Endothelial cell of hepatic sinusoid (primary cell): ENCODE data around the gene HDAC4.

Source experiments
- in situ Hi-C: cut with HindIII; loops from 2 replicates; pipeline ENCODE4 v1.10.0; 2017; ENCODE audit warnings: low sequenced_read_pairs

HDAC4 gene

DNA sequence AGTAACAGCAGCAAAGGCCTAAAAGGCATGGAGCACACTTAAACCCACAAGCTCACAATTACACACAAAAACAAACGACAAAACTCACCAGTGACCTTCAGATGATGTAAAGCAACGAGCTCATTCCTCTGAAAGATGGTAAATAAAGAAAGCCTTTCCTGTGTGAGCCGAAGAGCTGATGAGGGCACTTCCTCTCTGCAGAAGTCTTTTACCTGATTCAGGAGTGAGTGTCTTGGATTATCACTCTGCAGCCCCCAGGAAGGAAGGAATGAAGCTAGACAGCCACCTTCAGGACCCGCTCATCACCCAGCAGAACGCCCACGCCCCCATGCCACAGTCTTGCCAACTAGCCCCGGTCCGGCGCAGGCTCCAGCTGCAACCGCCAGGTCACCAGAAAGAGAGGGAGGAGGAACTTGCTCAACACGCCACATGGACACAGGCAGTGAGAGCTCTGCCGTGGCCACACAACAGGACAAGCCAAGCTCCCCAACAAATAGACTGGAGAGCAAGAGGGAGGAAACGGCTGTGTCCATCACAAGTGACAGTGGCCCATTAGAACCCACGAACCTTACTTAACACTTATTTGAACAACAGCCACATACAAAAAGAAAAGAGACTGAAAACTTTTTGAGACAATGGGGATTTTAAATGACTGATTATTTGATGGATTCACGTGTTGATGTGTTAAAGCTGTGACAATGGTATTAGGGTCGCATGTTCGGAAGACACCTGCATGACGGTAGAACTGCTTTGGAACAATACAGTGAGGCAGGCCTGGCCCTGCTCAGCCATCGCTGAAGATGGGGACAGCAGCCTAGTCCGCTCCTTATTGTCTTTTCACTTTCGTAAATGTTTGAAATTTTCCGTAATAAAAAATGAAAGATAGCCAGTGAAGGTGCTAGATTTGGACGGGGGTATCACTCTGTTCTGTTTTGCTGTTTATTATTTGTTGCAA, 127.3 kb downstream of the HDAC4 start:
- in situ Hi-C loops = no loop called here

DNA sequence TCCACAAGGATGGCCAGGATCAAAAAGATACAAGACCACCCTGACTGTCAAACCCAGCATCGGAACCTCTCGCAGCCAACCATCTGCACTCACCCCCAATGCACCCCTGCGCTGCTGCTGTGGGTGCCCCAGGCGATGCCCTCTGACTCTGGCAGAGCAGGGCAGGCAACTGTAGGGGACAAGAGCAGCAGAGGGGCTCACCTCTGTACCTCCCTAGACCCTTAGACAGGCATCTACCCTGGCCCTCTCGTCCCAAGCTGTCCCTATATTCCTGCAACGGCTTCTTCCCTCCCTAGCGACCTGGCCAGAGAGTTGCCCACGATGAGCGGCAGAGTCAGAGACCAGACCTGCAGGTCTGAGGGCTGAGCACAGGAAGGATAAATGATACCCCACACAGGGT, 128.2 kb downstream of the HDAC4 start:
- in situ Hi-C loops = no loop called here

DNA sequence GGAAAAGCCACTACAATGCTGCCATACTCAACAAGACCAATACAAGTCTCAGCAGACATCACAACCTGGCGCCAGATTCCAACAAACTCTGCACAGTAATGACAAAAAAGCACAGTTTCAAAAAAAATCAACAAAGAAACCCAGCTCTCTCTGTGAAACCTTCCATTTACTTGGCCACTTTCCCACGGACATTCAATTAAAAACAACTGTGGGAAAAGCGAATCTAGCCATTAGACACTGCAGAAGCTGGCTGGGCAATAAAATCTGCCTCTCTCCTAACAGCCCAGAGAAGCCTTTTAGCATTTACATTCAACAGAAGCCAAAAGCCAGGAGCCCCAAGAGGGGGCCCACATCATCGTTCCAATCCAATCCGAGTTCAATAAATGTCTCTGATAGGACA, 128.9 kb downstream of the HDAC4 start:
- in situ Hi-C loops = no loop called here

DNA sequence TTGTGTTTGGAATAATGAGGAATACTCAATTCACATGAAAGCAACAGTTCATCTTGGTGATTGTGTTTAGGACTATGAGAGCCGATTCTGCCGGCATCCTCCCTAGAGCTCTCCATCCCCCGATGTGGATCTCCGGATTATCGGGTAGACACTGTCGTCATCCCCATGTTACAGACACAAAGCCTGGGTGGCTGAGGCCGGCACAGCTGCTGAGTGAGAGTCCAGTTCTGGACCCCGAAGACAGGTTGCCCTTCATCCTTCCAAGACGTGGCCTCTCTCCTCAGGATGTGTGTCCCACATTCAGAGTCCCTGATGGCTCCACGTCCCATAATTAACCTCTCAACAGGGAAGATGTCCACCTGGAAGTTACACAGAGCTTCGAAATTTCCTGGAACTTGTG, 129.3 kb downstream of the HDAC4 start:
- in situ Hi-C loops = no loop called here

DNA sequence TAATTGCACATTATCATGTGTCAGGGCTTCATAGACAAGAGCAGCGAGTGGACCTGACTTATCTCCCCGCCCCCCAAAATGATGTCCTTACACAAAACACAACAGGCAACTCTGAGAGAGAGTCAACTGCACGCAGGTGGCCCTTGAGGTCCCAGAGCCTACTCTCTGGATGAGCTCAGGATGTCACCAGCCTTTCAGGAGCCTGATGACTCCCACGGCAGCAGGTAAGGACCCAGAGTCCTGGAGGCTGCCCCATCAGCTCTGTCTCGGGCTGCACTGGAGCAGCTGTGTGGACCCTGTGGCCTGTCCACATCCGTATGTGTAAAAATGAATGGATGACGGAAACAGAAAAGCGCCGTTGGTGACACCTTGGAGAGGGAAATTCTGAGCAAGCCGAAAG, 130.9 kb downstream of the HDAC4 start:
- in situ Hi-C loops = no loop called here

DNA sequence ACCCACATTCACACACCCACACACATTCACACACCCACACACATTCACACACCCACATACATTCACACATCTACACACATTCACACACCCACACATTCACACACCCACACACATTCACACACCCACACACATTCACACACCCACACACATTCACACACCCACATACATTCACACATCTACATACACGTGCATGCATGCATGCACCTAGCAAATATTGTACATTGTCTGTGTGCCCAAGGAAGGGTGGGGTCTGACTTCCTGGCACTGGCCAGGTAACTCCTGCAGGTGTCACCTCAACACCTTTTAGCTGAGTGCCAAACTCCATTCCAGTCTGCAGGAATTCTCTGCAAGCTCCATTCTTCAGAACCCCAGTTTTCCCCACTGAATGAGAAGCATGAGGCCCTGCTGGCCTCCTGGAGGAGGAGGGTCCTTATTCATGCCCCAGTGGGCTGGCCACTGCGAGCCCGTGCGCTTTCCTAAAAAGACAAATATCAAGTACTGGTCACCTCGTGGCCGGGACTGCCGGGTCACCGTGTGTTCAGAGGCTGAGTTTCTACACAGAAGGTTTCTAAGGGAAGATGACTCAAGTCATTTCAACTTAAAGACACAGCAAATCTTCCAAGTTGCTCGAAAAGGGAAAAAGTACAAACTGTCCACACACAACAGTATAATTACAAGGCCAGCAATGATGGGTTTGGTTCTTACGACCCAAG, 131.5 kb downstream of the HDAC4 start:
- in situ Hi-C loops = no loop called here

DNA sequence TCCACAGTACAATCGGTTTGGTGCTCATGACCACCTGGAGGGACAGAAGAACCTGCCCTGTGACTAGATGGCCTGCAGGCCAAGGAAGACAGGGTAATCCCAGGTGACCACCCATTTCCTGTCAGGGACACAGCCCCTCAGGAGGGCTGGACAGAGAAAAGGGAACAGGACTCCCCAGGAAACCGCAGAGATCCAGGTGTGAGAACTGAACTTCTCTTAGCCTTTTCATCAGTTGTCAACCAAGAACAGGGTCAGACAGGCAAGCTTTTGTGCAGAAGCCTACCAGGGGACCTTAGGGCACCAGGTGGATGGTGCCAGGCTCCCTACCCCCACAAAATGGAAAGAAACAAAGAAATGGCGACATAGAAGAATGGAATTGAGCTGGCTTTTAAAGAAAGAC, 132.3 kb downstream of the HDAC4 start:
- in situ Hi-C loops = no loop called here

DNA sequence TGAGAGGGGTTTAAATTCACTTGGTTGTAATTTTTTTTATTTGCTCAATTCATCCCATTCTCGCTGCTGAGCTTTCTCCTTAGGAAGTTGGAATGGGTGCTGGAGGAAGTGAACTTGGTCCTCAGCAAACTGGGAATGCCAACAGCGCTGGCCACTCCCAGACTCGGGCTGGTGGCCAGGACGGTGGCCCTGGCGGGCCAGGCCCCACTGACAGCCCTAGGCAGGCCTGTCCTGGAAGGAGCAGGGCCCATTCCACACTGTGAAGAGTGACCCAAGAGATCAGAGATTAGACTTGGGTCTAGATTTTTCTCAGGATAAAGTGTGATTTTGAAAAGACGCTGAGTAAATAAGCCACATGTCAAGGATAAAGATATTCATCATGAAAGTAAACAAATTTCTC, 132.7 kb downstream of the HDAC4 start:
- in situ Hi-C loops = no loop called here

DNA sequence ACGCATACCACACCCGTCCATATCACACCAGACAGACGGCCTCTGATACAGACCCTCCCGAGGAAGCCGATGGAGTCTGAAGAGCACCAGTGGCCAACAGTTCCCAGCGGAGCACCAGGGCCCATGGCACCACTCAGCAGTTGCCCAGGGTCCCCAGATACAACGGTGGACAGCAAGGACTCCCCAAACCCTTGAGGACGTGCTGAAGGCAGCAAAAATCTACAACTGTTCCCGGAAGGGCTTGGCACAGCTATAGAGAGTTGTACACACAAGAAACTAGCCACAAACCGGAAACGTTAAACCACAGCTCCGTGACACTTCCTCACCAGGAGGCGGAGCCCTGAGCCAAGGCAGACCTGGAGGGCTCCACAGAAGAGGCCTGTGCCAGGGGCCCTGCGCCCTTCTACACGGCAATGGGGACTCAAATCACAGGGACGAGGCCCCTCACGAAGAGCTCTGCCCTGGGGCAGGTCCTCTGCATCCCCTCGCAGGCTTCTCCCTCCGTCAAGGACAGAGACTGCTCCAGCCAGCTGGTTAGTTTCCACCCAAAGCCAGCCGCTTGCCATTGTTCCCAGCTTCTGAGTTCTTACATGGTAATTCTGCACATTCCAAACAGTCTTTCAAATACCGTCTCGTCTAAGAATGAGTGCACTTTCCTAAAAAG, 133.4 kb downstream of the HDAC4 start:
- in situ Hi-C loops = no loop called here

DNA sequence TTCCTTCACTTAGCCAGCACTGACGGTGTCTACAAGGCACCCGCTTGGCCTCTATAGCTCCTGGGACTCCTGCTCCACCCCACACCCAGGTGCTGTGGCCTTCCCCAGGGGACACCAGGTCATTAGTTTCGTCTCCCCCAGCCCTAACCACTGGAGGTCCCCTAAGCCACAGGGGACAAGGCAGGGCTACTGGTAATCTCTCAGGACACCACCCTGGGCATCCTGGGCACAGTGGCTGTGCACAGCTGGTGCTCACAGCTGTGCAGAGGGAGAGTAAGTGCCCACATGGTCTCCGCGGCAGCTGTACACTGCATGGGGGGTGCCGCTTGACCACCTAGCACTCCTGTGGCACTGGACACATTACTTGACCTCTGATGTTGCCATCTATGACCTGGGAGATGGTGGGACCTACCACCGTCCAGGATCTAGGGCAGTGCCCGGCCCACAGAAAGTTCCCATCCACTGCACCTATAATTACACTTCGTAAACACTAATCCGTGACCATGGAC, 134.0 kb downstream of the HDAC4 start:
- in situ Hi-C loops = no loop called here

DNA sequence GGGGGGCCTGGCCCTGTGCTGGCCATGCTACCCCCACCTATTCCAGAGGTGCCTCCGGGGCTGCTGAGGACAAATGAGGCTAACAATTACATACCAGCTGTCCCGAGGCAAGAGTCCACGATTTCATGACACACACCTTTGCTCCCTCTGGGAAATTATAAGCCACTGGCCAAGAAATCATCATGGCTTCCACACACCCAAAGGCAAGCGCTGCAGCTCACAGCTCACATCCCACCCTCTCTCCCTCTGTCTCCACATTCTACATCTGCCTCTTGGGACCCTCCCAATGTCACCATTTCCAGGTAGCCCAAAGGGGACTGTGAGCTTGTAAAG, 134.4 kb downstream of the HDAC4 start:
- in situ Hi-C loops = no loop called here

DNA sequence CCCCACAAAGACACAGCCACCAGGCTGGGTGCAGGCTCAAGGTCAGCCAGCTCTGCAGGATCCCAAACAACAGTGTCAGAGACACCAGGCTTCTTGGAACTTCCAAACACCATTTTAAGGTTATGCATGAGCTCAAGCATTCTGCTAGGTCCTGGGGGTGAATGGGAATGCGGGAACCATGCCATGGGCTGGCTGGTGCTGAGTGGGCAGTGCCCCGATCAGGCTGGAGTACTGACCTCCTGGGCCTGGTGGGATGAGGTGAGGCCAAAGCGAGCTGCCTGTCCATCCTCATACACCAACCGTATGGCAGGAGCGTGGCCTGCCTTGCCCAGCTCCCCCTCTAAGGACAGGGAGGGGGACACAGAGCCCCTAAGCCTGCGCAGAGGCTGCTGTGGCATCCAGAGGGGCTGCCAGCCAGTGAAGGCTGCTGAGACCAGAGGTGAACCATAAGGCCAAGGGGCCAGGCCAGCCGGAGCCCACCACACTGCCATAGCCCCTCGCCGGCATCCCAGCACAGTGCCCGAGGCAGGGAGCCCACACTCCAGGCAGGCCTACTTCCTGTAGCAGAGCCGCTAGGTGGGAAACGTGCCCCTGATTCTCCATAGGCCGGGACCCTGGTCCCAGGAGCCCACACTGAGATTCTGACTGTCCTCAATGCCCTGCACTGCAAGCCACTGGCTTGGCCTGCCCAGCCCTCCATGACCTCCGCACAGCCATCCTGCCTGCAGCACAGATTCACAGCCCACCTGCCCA, 135.0 kb downstream of the HDAC4 start:
- in situ Hi-C loops = no loop called here

DNA sequence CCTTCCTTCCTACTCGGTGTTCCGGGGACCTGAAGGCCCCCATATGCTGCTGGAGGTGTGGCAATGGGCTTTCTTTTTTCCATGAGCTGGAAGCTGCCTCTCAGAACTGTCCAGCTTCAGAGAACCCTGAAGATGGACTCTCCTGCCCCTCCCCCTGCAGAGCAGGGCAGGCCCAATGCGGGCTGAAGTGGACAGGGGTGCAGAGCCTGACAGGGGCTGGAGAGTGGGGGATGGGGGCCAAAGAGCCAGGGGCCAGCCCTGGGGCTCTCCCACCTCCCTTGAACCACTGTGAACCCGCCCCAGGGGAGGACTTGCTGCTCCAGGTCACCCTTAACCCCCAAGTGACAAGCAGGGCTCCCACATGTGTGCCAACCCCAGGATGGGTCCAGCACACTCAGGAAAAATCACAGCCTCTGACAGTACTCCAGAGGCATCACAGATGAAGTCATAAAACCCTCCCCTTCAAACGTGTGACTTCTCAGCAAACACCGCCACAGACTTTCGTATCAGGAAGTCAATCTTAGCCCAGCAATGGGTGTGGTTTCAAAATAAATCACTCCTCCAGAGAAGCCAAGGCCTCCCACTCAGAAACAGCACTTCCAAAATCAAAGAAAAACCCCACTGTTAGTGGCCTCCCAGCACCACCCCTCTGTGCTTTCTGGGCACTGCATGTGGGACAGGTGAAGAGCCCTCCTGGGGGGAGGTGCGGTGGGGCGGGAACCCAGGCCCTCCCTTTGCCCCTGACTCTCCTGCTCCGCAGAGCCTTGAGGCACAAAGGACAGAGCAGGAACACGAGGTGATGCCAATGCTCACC, 135.8 kb downstream of the HDAC4 start:
- in situ Hi-C loops = no loop called here

DNA sequence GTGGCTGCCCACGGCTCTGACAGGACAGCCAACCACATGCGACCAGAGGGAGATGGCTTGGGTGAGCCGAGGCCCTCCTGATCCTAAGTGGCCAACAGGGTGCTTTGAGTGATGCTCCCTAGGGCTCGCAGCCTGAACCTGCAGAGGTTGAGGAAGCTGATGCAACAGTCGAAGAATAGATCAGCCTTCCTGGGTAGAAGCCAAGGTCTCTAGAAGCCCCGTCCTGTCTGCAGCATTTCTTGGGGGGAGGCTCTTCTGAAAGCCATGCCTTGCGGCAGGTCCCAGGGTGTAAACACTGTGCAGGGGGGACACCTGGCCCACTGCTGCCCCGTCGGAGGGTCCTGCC, 136.4 kb downstream of the HDAC4 start:
- in situ Hi-C loops = no loop called here

DNA sequence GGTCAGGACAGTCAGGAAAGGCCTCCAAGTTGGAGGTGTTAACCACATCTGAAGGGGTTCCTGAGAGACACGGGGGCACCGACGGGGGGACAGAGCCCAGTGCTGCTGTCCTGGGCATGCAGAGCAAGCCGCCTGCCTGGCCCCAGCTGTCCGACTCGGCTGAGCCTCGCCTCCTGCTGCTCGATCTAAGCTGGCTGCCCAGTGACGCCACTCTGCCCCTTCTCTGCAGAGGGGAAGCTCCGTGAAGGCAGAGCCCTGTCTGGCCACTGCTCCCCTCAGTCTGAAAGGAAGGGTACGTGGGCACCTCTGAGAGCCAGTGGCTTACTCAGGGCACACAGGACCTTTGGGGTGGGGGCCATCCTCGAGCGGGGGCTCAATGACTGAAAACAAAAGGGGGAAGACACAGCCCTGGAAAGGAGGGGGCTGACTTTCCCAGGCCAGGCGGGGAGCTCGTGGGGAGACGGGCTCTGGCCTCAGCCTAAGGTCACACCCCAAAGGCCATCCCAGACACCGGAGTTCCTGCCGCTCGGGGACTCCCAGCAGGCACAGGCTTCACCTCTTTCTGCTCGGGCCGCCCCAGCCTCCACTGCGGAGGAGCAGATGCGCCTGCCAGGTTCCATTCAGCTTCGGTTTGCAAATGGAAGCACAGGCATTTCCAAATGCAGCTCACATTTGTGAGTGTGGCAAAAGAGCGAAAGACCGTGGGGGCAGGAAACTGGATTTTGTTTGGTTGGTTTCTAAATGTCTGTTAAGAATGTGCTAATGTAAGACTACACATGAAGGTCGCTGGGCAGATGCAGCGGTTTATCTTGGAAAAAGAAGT, 136.9 kb downstream of the HDAC4 start:
- in situ Hi-C loops = no loop called here

DNA sequence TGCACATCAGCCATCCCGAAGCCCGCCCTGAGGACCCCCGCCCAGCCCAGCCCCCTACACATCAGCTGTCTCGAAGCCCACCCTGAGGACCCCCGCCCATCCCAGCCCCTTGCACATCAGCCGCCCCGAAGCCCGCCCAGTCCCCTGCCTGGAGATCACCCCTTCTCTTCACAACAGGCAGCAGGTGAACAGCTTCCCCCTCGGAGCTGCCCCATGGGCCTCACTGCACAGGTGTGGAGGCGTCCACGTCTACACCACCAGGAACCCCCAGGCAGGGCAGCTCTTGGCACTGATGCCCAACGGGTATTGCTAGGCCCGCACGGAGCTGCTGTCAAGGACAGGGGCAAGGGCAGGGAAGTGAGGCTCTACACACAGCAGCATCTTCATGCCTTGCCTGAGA, 137.6 kb downstream of the HDAC4 start:
- in situ Hi-C loops = no loop called here

DNA sequence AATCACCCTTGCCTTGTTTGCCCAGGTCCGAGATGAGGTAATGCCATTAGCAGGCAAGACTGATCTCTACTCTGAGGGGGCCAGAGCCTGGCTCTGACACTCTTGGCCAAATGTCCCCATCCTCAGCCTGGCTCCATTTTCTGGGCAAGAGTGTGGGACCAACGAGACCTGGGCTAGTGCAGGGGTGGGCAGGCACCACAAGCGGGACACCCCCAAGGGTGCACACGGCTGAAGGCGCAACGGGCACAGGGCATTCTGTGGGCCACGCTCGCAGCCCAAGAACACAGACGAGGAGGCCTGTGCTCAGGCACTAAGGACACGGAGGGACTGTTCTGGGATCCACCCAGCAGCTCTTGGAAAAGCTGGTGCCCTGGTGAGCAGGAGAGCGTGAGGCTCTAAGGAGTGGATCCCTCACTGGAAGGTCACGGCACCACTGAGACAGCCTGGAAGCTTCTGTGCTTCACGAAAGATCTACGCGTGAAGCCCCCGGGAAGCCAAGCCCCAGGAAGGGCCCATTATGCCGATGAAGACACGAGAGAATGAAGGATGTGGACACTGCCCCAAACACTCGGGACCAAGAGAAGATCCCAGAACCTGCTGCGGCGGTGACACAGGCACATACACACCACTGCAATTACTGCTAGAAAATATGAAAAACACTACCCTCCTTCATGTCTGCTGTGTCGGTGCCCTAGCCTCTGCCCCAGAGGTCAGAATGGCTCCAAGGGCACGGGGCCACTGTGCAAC, 138.2 kb downstream of the HDAC4 start:
- in situ Hi-C loops = no loop called here

DNA sequence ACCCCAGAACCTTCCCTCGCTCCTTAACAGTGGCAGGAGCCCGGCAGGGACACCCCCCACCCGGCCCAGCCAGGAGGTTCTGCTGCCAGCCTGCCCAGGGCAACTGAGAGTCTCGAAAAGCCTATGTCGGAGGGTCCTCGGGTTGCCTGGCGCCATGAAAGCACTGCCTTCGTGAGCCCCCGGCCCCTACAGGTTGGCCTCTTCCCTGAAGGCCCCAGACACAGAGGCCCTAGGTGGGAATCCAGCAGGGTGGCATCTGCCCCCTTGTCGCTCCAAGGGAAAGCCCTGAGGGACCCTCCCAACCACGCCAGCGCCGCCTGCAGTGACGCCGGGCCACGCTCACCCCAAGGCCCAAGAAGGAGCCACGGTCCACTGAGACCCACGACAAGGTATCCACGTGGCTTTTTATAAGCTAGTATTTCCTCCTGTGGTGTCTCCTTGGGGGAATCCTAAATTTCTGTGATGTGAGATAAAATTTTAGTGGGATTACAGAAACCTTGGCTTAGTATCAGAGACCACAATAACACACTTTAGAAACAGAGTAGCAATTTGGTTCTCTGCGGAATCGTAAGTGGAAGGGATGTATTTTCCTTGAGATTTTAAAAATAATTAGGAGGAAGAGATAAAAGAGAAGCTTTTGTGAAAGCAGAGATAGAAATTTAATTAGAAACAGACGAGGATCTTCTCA, 138.9 kb downstream of the HDAC4 start:
- in situ Hi-C loops = no loop called here
